Keratinocyte (primary cell): Measurements from ENCODE around the gene SULT1A1.
"Not testable (repeated sequence)": the region's sequence is repeated elsewhere in the genome, so short reads cannot be mapped to it uniquely, and the experiment has no call there.

ENCODE experiments used
- EZH2 ChIP-seq: IDR thresholded peaks from one replicate; pipeline ENCODE4 v1.6.1; 2012; ENCODE audit warnings: inconsistent platforms, mild to moderate bottlenecking, low read length, moderate library complexity
- TF ChIP-seq, protein P1 (sequence below), 3 experiments: IDR thresholded peaks in 1 of 3; conservative IDR thresholded peaks in 1 of 3; optimal IDR thresholded peaks in 1 of 3; 2 replicates in 2 of 3; 3 replicates in 1 of 3; pipeline versions ENCODE3 to v1.5.1; 2011; ENCODE audit warnings: low read length in 3 of 3, mild to moderate bottlenecking in 3 of 3, moderate library complexity in 2 of 3, control low read depth in 1 of 3, inconsistent platforms in 1 of 3; ENCODE audit not compliant: insufficient read depth in 2 of 3; ENCODE audit errors: extremely low read depth in 1 of 3

DNA sequence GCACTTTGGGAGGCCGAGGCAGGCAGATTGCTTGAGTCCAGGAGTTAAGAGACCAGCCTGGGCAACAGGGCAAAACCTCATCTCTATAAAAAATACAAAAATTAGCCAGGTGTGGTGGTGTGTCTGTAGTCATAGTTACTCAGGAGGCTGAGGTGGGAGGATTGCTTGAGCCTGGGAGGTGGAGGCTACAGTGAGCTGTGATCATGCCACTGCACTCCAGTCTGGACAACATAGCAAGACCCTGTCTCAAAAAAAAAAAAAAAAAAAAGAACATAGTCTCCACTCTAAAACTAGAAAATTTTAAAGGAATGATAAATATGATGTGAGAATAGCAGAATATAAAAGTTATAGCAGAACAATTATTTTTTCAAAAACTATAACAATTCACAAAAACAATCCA, 10.5 kb upstream of the SULT1A1 start:
- TF ChIP-seq, protein P1, sequence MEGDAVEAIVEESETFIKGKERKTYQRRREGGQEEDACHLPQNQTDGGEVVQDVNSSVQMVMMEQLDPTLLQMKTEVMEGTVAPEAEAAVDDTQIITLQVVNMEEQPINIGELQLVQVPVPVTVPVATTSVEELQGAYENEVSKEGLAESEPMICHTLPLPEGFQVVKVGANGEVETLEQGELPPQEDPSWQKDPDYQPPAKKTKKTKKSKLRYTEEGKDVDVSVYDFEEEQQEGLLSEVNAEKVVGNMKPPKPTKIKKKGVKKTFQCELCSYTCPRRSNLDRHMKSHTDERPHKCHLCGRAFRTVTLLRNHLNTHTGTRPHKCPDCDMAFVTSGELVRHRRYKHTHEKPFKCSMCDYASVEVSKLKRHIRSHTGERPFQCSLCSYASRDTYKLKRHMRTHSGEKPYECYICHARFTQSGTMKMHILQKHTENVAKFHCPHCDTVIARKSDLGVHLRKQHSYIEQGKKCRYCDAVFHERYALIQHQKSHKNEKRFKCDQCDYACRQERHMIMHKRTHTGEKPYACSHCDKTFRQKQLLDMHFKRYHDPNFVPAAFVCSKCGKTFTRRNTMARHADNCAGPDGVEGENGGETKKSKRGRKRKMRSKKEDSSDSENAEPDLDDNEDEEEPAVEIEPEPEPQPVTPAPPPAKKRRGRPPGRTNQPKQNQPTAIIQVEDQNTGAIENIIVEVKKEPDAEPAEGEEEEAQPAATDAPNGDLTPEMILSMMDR (optimal IDR thresholded peaks at IDR 0.05 in 1 of 3, IDR thresholded peaks at IDR 0.05 in 1 of 3, conservative IDR thresholded peaks at IDR 0.05 in 1 of 3; ENCODE audit: extremely low read depth in 1 of 3, insufficient read depth in 2 of 3, low read length in 3 of 3) = not testable (repeated sequence)
- not testable (repeated sequence) for TF ChIP-seq EZH2
